Glutamatergic neuron (in vitro differentiated cells): ENCODE data around the gene CAMK2A. TPM values are rescaled to one million over a fixed set of nuclear protein-coding genes. Genes with fewer than 3 reads are reported as not detected.

ENCODE experiments used
- DNase-seq: peaks from one replicate; pipeline ENCODE4 v3.0.0; 2022
- H3K27ac Mint-ChIP-seq: one replicate; pipeline ENCODE4 v1.8.0; 2020; ENCODE audit warnings: mild to moderate bottlenecking, mixed read lengths, inconsistent platforms; ENCODE audit not compliant: unreplicated experiment
- H3K27me3 Mint-ChIP-seq: one replicate; pipeline ENCODE4 v1.8.0; 2020; ENCODE audit warnings: mild to moderate bottlenecking, moderate library complexity, mixed read lengths, inconsistent platforms; ENCODE audit not compliant: unreplicated experiment
- H3K36me3 Mint-ChIP-seq: one replicate; pipeline ENCODE4 v1.8.0; 2020; ENCODE audit warnings: mild to moderate bottlenecking, mixed read lengths, inconsistent platforms; ENCODE audit not compliant: unreplicated experiment
- H3K4me1 Mint-ChIP-seq: one replicate; pipeline ENCODE4 v1.8.0; 2020; ENCODE audit warnings: mild to moderate bottlenecking, low read depth, mixed read lengths, inconsistent platforms; ENCODE audit not compliant: unreplicated experiment
- H3K4me3 Mint-ChIP-seq: one replicate; pipeline ENCODE4 v1.8.0; 2020; ENCODE audit warnings: mild to moderate bottlenecking, mixed read lengths, inconsistent platforms; ENCODE audit not compliant: unreplicated experiment
- H3K9me3 Mint-ChIP-seq: one replicate; pipeline ENCODE4 v1.8.0; 2020; ENCODE audit warnings: mild to moderate bottlenecking, moderate library complexity, mixed read lengths, inconsistent platforms; ENCODE audit not compliant: unreplicated experiment
- CTCF ChIP-seq: fragments of 200-600 bp; sonication (generic); IDR thresholded peaks from one replicate; pipeline ENCODE4 v1.5.0; 2021; ENCODE audit not compliant: partially characterized antibody, unreplicated experiment
- total RNA-seq: library from RNA; stranded (reverse); fragmentation: NEBNext Ultra II Directional; extraction: Animal tissue kit (Norgen Biotek cat#: 25700); gene quantifications from one replicate; pipeline ENCODE4 v1.2.1, GENCODE V29; 2021; ENCODE audit not compliant: unreplicated experiment

Gene CAMK2A
- total RNA-seq, 1 donor from 2014 or later, result 1.1 TPM

- H3K4me1 Mint-ChIP-seq, result peaks cover 27% of the 10 kb centered on the region
- no peak overlapping the region for H3K4me3 Mint-ChIP-seq
- TF ChIP-seq CTCF, result no peak
Measured at GRCh38 chr5:150313501-150313900, 23.9 kb upstream of the CAMK2A start.

GRCh38 chr5:150312518-150312917, 22.9 kb upstream of the CAMK2A start:
- peaks cover 5% of the 10 kb centered on the region for H3K9me3 Mint-ChIP-seq
- peak overlapping the region; percentile 20 for H3K4me3 Mint-ChIP-seq
- H3K4me1 Mint-ChIP-seq, result peaks cover 29% of the 10 kb centered on the region
- H3K36me3 Mint-ChIP-seq, result no peaks in the 10 kb centered on the region
- DNase-seq, result no peak
- peaks cover 3% of the 10 kb centered on the region for H3K27me3 Mint-ChIP-seq
- TF ChIP-seq CTCF, result no peak
- no peak overlapping the region for H3K27ac Mint-ChIP-seq

More at GRCh38 chr5:150313501-150313900, 23.9 kb upstream of the CAMK2A start:
- H3K9me3 Mint-ChIP-seq, result peaks cover 3% of the 10 kb centered on the region
- H3K36me3 Mint-ChIP-seq, result no peaks in the 10 kb centered on the region
- H3K27me3 Mint-ChIP-seq, result peaks cover 3% of the 10 kb centered on the region
- no peak overlapping the region for H3K27ac Mint-ChIP-seq
- DNase-seq, result no peak

- peaks cover 34% of the 10 kb centered on the region for H3K4me1 Mint-ChIP-seq
- no peaks in the 10 kb centered on the region for H3K36me3 Mint-ChIP-seq
- no peak overlapping the region for H3K27ac Mint-ChIP-seq
- H3K27me3 Mint-ChIP-seq, result peaks cover 3% of the 10 kb centered on the region
- no peak for TF ChIP-seq CTCF
- H3K9me3 Mint-ChIP-seq, result peaks cover 5% of the 10 kb centered on the region
- H3K4me3 Mint-ChIP-seq, result no peak overlapping the region
- no peak for DNase-seq
Measured at GRCh38 chr5:150311015-150311692, 21.6 kb upstream of the CAMK2A start.

GRCh38 chr5:150310246-150310645, 20.7 kb upstream of the CAMK2A start:
- no peaks in the 10 kb centered on the region for H3K36me3 Mint-ChIP-seq
- H3K9me3 Mint-ChIP-seq, result peaks cover 3% of the 10 kb centered on the region
- peaks cover 3% of the 10 kb centered on the region for H3K27me3 Mint-ChIP-seq
- H3K4me1 Mint-ChIP-seq, result peaks cover 43% of the 10 kb centered on the region
- no peak for DNase-seq
- no peak for TF ChIP-seq CTCF
- no peak overlapping the region for H3K4me3 Mint-ChIP-seq
- H3K27ac Mint-ChIP-seq, result no peak overlapping the region

GRCh38 chr5:150309886-150310239, 20.3 kb upstream of the CAMK2A start:
- H3K4me1 Mint-ChIP-seq, result peaks cover 43% of the 10 kb centered on the region
- peak overlapping the region; percentile 52 for H3K4me3 Mint-ChIP-seq
- peaks cover 3% of the 10 kb centered on the region for H3K27me3 Mint-ChIP-seq
- H3K27ac Mint-ChIP-seq, result peak overlapping the region; percentile 63
- TF ChIP-seq CTCF, result no peak
- H3K9me3 Mint-ChIP-seq, result peaks cover 3% of the 10 kb centered on the region
- no peaks in the 10 kb centered on the region for H3K36me3 Mint-ChIP-seq
- DNase-seq, result no peak
